ENCODE measurements around the gene IFITM1. TPM values are rescaled to one million over a fixed set of nuclear protein-coding genes. Genes with fewer than 3 reads are reported as not detected.

Gene IFITM1
- total and polyA plus RNA-seq, 9 of the 15 experiments (the other 6 are each of a cell fraction or from before 2014, with no cell fraction given), result 691 to 5,579 (median 974) TPM

GRCh38 chr11:334264-334994 is 20.6 kb downstream of the IFITM1 start (continued):
- TF ChIP-seq ZNF589 (CRISPR knock-in tag; IDR thresholded peaks at IDR 0.05; ENCODE audit: low read depth) (peak; percentile 91), RFX7 (CRISPR knock-in tag; IDR thresholded peaks at IDR 0.05) (no peak), ARID2 (IDR thresholded peaks at IDR 0.05) (no peak), NFRKB (IDR thresholded peaks at IDR 0.05; ENCODE audit: low read depth) (no peak), RFX1 (IDR thresholded peaks at IDR 0.05) (peak; percentile 79), GATAD2B (IDR thresholded peaks at IDR 0.05; ENCODE audit: borderline replicate concordance) (0 out of 2 replicates have a peak, but pooled peaks have one; percentile 24), BACH1 (tag; IDR thresholded peaks at IDR 0.05) (0 out of 2 replicates have a peak, but pooled peaks have one; percentile 25), TARDBP (IDR thresholded peaks at IDR 0.05) (no peak), EHMT2 (IDR thresholded peaks at IDR 0.05) (no peak), MED1 (CRISPR knock-in tag; IDR thresholded peaks at IDR 0.05; ENCODE audit: borderline replicate concordance) (no peak), ZNF134 (CRISPR knock-in tag; conservative IDR thresholded peaks at IDR 0.05) (peak; percentile 63), HLTF (IDR thresholded peaks at IDR 0.05) (no peak), MGA (IDR thresholded peaks at IDR 0.05) (peak; percentile 58), NRF1 (conservative IDR thresholded peaks at IDR 0.05 in 1 of 2, IDR thresholded peaks at IDR 0.05 in 1 of 2) (0 out of 4 replicates have a peak, but pooled peaks of 1 of the 2 experiments have one; percentile 16), ZNF511 (CRISPR knock-in tag; IDR thresholded peaks at IDR 0.05) (no peak)

Data from K562 (cell line).